Measurements from ENCODE around the gene PKMYT1.
"Not testable (repeated sequence)": the region's sequence is repeated elsewhere in the genome, so short reads cannot be mapped to it uniquely, and the experiment has no call there.

The PKMYT1 gene

DNA sequence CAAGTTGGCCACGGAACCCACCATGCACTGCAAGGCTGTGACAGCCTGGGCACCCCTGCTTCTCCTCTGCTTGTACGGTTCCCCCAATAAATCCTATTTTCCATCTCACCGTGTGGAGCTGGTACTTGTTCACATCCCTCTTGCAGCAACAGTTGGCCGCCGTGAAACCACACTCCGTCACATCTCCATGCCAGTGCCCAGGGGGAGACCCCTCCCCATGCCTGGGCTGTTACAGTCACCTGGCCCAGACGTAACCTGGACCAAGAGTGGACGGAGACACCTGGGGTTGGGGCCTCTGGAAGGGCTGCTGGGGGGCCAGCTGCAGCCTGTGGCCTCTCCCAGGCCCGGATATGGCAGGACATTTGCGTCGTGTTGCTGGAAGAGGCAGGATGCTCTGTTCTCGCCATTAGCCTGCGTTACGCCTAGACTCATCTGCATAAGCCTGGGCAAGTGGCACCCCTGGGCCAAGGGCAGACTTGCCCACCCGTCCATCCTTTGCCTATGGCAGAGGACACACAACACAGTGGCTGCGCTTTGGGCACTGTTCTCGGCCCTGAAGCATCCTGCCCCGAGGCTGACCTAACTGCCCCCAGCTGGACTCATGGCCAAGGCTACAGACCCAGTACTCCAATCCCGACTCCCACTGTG is 30.4 kb downstream of the PKMYT1 start:
- H3K9ac ChIP-seq (ENCODE audit: low read depth, low read length), result no peak overlapping the region
- H3K36me3 ChIP-seq (ENCODE audit: control insufficient read depth, insufficient read depth, low read length), result peaks cover 6% of the 10 kb centered on the region
- no peak overlapping the region for H3K4me3 ChIP-seq (ENCODE audit: low read depth, low read length)
- H3K27me3 ChIP-seq (ENCODE audit: control insufficient read depth, insufficient read depth, low read length), result no peaks in the 10 kb centered on the region
- no peaks in the 10 kb centered on the region for H3K4me1 ChIP-seq (ENCODE audit: control insufficient read depth, insufficient read depth, low read length)
- no peaks in the 10 kb centered on the region for H3K9me3 ChIP-seq (ENCODE audit: control insufficient read depth, insufficient read depth, low read length)

DNA sequence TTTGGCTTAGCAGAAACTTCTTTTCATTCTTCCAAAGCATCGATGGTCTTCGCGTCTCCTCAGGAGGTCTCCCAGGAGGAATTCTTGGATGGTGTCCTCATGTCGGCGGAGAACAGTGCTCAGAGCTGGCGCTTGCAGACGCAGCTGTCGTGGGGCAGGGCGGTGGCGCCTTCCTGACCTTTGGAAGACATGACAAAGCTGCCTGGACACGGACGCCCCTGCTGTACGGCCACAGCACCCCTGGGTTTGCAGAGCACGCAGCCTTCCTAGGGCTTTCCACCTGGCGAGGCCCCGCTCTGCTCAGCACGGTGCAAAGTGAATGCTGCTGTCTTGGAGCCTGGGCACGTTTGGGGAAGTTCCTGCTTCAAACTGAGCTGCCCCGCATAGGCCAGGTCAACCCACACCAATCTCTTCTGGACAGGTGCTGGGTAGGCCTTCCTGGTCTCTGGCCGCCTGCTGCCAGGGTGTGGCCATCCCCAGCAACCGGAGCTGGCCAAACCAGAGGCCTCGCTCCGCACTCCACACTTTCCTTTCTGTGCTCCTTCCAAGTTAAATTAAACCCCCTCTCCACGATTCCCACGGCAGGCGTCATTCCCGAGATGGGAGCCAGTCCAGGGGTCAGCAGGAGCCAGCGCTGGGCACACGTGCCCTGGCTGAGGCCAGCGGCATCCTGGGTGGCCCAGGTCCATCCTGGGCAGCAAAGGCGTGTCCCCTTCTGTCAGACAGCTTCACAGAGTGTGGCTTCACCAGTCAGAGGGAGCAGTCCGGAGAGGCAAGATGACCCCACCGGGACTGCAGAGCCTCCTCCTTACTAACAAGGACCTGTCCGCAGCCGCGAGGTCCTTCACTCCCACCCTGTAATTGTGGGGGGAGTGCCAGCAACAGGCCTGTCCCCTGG is 31.2 kb downstream of the PKMYT1 start:
- Histone ChIP-seq H3K36me3 (ENCODE audit: control insufficient read depth, insufficient read depth, low read length) (peaks cover 6% of the 10 kb centered on the region), H3K9me3 (ENCODE audit: control insufficient read depth, insufficient read depth, low read length) (no peaks in the 10 kb centered on the region), H3K4me1 (ENCODE audit: control insufficient read depth, insufficient read depth, low read length) (no peaks in the 10 kb centered on the region), H3K27me3 (ENCODE audit: control insufficient read depth, insufficient read depth, low read length) (no peaks in the 10 kb centered on the region), H3K4me3 (ENCODE audit: low read depth, low read length) (no peak overlapping the region), H3K9ac (ENCODE audit: low read depth, low read length) (no peak overlapping the region)

DNA sequence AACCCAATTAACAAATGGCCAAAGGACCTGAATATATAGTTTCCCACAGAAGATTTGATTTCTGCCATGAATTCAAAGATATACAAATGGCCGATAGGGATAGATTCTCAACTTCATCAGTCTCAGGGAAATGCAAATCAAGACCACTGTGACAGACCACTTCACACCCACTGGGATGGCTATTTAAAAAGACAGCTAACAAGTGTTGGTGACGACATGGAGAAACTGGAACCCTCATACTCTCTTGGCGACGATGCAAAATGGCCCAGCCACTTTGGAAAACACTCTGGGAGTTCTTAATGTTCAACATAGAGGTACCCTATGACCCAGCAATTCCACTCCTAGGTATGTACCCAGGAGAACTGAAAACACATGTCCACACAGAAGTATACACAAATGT is 33.6 kb downstream of the PKMYT1 start:
- Histone ChIP-seq H3K27me3 (ENCODE audit: control insufficient read depth, insufficient read depth, low read length) (no peaks in the 10 kb centered on the region), H3K9me3 (ENCODE audit: control insufficient read depth, insufficient read depth, low read length) (no peaks in the 10 kb centered on the region), H3K9ac (ENCODE audit: low read depth, low read length) (no peak overlapping the region), H3K4me3 (ENCODE audit: low read depth, low read length) (no peak overlapping the region), H3K36me3 (ENCODE audit: control insufficient read depth, insufficient read depth, low read length) (peaks cover 6% of the 10 kb centered on the region), H3K4me1 (ENCODE audit: control insufficient read depth, insufficient read depth, low read length) (no peaks in the 10 kb centered on the region)

DNA sequence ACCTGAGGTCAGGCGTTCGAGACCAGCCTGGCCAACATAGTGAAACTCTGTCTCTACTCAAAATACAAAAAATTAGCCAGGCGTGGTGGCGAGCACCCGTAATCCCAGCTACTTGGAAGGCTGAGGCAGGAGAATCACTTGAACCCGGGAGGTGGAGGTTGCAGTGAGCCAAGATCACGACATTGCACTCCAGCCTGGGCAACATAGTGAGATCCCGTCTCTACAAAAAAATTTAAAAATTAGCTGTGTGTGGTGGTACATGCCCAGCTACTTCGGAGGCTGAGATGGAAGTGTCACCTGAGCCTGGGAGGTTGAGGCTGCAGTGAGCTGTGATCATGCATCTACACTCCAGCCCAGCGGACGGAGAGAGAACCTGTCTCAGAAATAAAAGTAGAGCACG is 36.5 kb downstream of the PKMYT1 start:
- not testable (repeated sequence) for H3K4me3 ChIP-seq (ENCODE audit: low read depth, low read length); H3K27me3 ChIP-seq (ENCODE audit: control insufficient read depth, insufficient read depth, low read length); H3K9ac ChIP-seq (ENCODE audit: low read depth, low read length); H3K9me3 ChIP-seq (ENCODE audit: control insufficient read depth, insufficient read depth, low read length); H3K4me1 ChIP-seq (ENCODE audit: control insufficient read depth, insufficient read depth, low read length); H3K36me3 ChIP-seq (ENCODE audit: control insufficient read depth, insufficient read depth, low read length)

DNA sequence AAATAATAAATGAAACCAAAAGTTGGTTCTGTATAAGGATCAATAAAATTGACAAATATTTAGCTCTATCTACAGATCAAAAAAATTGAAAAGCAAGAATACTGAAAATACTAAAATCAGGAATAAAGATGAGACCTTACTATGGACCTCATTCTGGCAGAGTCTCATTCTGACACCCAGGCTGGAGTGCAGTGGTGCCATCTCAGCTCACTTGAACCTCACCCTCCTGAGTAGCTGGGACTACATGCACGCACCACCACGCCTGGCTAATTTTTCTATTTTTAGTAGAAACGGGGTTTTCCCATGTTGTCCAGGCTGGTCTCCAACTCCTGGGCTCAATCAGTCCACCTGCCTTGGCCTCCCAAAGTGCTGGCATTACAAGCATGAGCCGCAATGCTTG is 38.2 kb downstream of the PKMYT1 start:
- H3K4me3 ChIP-seq (ENCODE audit: low read depth, low read length), result no peak overlapping the region
- H3K9ac ChIP-seq (ENCODE audit: low read depth, low read length), result no peak overlapping the region
- no peaks in the 10 kb centered on the region for H3K9me3 ChIP-seq (ENCODE audit: control insufficient read depth, insufficient read depth, low read length)
- peaks cover 13% of the 10 kb centered on the region for H3K36me3 ChIP-seq (ENCODE audit: control insufficient read depth, insufficient read depth, low read length)
- no peaks in the 10 kb centered on the region for H3K4me1 ChIP-seq (ENCODE audit: control insufficient read depth, insufficient read depth, low read length)
- H3K27me3 ChIP-seq (ENCODE audit: control insufficient read depth, insufficient read depth, low read length), result no peaks in the 10 kb centered on the region

DNA sequence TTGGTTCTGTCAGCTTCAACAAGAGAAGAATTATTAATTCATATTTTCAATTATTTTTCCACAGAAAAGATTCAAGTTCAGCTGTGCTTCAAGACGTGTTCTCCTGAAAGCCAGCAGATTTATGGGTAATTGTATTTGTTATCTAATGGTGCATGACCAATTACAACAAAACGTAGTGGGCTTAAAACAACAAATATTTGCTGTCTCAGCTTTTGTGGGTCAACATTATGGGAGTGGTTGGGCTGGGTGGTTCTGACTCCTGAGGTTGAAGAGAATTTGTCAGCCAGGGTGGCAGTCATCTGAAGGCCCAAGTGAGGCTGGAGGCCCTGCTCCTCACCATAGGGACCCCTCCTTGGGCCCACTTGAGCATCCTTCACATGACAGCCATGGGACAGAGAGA is 40.3 kb downstream of the PKMYT1 start:
- no peaks in the 10 kb centered on the region for H3K27me3 ChIP-seq (ENCODE audit: control insufficient read depth, insufficient read depth, low read length)
- no peaks in the 10 kb centered on the region for H3K4me1 ChIP-seq (ENCODE audit: control insufficient read depth, insufficient read depth, low read length)
- H3K9me3 ChIP-seq (ENCODE audit: control insufficient read depth, insufficient read depth, low read length), result no peaks in the 10 kb centered on the region
- no peak overlapping the region for H3K4me3 ChIP-seq (ENCODE audit: low read depth, low read length)
- no peak overlapping the region for H3K9ac ChIP-seq (ENCODE audit: low read depth, low read length)
- peaks cover 19% of the 10 kb centered on the region for H3K36me3 ChIP-seq (ENCODE audit: control insufficient read depth, insufficient read depth, low read length)

DNA sequence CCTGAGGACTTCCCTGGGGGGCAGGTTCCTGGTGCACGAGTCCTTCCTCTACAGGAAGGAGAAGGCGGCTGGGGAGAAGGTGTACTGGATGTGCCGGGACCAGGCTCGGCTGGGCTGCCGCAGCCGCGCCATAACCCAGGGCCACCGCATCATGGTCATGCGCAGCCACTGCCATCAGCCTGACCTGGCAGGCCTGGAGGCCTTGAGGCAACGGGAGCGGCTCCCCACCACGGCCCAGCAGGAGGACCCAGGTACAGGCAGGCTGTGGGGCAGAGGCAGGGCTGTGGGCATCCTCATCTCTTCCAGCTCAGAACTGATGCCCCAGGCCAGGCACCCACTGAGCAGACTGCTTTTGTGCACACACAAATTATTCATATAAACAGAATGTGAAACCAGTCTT is 42.0 kb downstream of the PKMYT1 start:
- Histone ChIP-seq H3K27me3 (ENCODE audit: control insufficient read depth, insufficient read depth, low read length) (no peaks in the 10 kb centered on the region), H3K4me1 (ENCODE audit: control insufficient read depth, insufficient read depth, low read length) (no peaks in the 10 kb centered on the region), H3K36me3 (ENCODE audit: control insufficient read depth, insufficient read depth, low read length) (peaks cover 21% of the 10 kb centered on the region), H3K4me3 (ENCODE audit: low read depth, low read length) (no peak overlapping the region), H3K9ac (ENCODE audit: low read depth, low read length) (no peak overlapping the region), H3K9me3 (ENCODE audit: control insufficient read depth, insufficient read depth, low read length) (no peaks in the 10 kb centered on the region)

DNA sequence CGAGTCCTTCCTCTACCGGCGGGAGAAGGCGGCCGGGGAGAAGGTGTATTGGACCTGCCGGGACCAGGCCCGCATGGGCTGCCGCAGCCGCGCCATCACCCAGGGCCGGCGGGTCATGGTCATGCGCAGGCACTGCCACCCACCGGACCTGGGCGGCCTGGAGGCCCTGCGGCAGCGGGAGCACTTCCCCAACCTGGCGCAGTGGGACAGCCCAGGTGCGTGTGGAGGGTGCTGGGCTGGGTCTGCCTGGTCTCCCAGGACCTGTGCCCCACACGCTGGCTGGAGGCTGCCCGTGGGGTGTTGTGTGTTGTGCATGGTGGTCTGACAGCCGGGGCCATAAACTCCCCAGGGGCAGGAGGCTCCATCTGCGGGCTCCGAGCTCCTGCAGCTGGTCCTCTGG is 43.1 kb downstream of the PKMYT1 start:
- H3K4me1 ChIP-seq (ENCODE audit: control insufficient read depth, insufficient read depth, low read length), result no peaks in the 10 kb centered on the region
- peaks cover 23% of the 10 kb centered on the region for H3K36me3 ChIP-seq (ENCODE audit: control insufficient read depth, insufficient read depth, low read length)
- H3K27me3 ChIP-seq (ENCODE audit: control insufficient read depth, insufficient read depth, low read length), result no peaks in the 10 kb centered on the region
- H3K9ac ChIP-seq (ENCODE audit: low read depth, low read length), result no peak overlapping the region
- no peaks in the 10 kb centered on the region for H3K9me3 ChIP-seq (ENCODE audit: control insufficient read depth, insufficient read depth, low read length)
- no peak overlapping the region for H3K4me3 ChIP-seq (ENCODE audit: low read depth, low read length)

DNA sequence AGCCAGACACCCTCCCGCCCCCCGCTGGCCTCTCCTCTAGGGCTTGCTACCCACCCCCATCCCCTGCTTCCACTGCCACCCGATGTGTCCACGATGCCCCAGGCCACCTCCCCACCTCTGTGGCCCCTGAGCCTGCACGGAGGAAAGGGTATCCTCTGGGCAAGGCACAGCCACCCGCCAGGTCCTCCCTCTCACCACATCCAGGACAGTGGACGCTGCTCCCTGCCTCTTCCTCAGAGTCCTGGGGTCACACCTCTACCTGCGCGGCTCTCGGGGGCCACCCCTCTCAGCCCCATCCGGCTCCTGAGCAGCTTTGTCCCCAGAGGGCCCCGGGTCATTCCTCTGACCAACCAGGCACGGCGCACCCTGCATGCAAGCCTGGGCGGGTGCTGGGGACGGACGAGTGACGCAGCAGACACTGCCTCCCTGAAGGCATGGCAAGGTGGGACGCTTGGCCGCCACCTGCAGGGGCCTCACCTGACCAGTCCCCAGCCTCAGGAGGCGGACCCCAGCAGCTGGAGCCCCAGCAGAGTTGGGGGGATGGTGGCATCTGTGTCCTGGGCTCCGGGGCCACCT is 43.7 kb downstream of the PKMYT1 start:
- Histone ChIP-seq H3K27me3 (ENCODE audit: control insufficient read depth, insufficient read depth, low read length) (no peaks in the 10 kb centered on the region), H3K4me1 (ENCODE audit: control insufficient read depth, insufficient read depth, low read length) (no peaks in the 10 kb centered on the region), H3K36me3 (ENCODE audit: control insufficient read depth, insufficient read depth, low read length) (peaks cover 23% of the 10 kb centered on the region), H3K9ac (ENCODE audit: low read depth, low read length) (no peak overlapping the region), H3K4me3 (ENCODE audit: low read depth, low read length) (no peak overlapping the region), H3K9me3 (ENCODE audit: control insufficient read depth, insufficient read depth, low read length) (no peaks in the 10 kb centered on the region)

DNA sequence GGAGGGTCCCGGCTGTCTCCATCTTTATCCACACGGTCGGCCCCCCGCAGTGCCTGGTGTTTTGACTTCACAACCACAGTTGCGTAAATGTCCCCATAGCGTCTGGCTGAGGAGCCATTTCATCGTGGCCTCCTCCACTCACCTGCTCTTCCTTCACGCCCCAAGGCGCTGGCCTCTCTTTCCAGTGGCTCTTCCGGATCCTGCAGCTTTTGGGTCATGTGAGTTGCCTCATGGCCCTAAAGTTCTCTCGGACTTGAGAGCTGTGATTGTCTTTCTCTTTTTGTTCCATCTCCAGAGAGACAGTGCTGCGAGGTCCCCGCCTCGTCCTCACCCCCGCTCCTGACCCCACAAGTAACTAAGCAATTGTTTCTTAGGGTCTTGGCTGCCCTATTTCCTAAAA is 45.8 kb downstream of the PKMYT1 start:
- Histone ChIP-seq H3K4me1 (ENCODE audit: control insufficient read depth, insufficient read depth, low read length) (no peaks in the 10 kb centered on the region), H3K27me3 (ENCODE audit: control insufficient read depth, insufficient read depth, low read length) (no peaks in the 10 kb centered on the region), H3K9me3 (ENCODE audit: control insufficient read depth, insufficient read depth, low read length) (no peaks in the 10 kb centered on the region), H3K4me3 (ENCODE audit: low read depth, low read length) (no peak overlapping the region), H3K9ac (ENCODE audit: low read depth, low read length) (no peak overlapping the region), H3K36me3 (ENCODE audit: control insufficient read depth, insufficient read depth, low read length) (peaks cover 29% of the 10 kb centered on the region)

DNA sequence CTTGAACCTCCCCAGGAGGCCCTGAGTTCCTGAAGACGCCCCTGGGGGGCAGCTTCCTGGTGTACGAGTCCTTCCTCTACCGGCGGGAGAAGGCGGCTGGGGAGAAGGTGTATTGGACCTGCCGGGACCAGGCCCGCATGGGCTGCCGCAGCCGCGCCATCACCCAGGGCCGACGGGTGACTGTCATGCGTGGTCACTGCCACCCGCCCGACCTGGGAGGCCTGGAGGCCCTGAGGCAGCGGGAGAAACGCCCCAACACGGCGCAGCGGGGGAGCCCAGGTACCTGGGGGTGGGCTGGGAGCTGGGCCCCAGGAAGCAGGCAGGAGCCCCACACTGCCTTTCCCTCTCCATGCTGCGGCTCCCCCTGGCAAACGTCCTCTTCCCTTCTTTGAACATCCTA is 46.5 kb downstream of the PKMYT1 start:
- H3K27me3 ChIP-seq (ENCODE audit: control insufficient read depth, insufficient read depth, low read length), result no peaks in the 10 kb centered on the region
- H3K4me3 ChIP-seq (ENCODE audit: low read depth, low read length), result no peak overlapping the region
- peaks cover 24% of the 10 kb centered on the region for H3K36me3 ChIP-seq (ENCODE audit: control insufficient read depth, insufficient read depth, low read length)
- H3K9ac ChIP-seq (ENCODE audit: low read depth, low read length), result no peak overlapping the region
- H3K4me1 ChIP-seq (ENCODE audit: control insufficient read depth, insufficient read depth, low read length), result no peaks in the 10 kb centered on the region
- no peaks in the 10 kb centered on the region for H3K9me3 ChIP-seq (ENCODE audit: control insufficient read depth, insufficient read depth, low read length)

DNA sequence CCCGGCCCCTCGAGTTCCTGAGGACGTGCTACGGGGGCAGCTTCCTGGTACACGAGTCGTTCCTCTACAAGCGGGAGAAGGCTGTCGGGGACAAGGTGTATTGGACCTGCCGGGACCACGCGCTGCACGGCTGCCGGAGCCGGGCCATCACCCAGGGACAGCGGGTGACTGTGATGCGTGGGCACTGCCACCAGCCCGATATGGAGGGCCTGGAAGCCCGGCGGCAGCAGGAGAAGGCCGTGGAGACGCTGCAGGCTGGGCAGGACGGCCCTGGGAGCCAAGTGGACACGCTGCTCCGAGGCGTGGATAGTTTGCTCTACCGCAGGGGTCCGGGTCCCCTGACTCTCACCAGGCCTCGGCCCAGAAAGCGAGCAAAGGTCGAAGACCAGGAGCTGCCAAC is 47.1 kb downstream of the PKMYT1 start:
- Histone ChIP-seq H3K9ac (ENCODE audit: low read depth, low read length) (no peak overlapping the region), H3K4me1 (ENCODE audit: control insufficient read depth, insufficient read depth, low read length) (peaks cover 3% of the 10 kb centered on the region), H3K27me3 (ENCODE audit: control insufficient read depth, insufficient read depth, low read length) (no peaks in the 10 kb centered on the region), H3K36me3 (ENCODE audit: control insufficient read depth, insufficient read depth, low read length) (peaks cover 24% of the 10 kb centered on the region), H3K4me3 (ENCODE audit: low read depth, low read length) (no peak overlapping the region), H3K9me3 (ENCODE audit: control insufficient read depth, insufficient read depth, low read length) (no peaks in the 10 kb centered on the region)
